ENCODE results near the gene FAM83E. TPM values are rescaled to one million over a fixed set of nuclear protein-coding genes. Genes with fewer than 3 reads are reported as not detected.

FAM83E gene
- total RNA-seq, 1 donor from 2014 or later = 0.64 TPM

GRCh38 chr19:48642862-48643261 is 28.0 kb upstream of the FAM83E start:
- Mint-ChIP-seq H3K27ac (ENCODE audit: unreplicated experiment) (peak overlapping the region; percentile 75), H3K36me3 (ENCODE audit: low read depth, unreplicated experiment) (peaks cover 8% of the 10 kb centered on the region), H3K9me3 (ENCODE audit: unreplicated experiment) (no peaks in the 10 kb centered on the region), H3K4me3 (ENCODE audit: unreplicated experiment) (no peak overlapping the region), H3K27me3 (ENCODE audit: unreplicated experiment) (peaks cover 16% of the 10 kb centered on the region), H3K4me1 (ENCODE audit: unreplicated experiment) (peaks cover 20% of the 10 kb centered on the region)
- no peak for DNase-seq (ENCODE audit: low spot score)
- no peak for TF ChIP-seq CTCF (IDR thresholded peaks at IDR 0.05; ENCODE audit: unreplicated experiment)

- no peak for DNase-seq (ENCODE audit: low spot score)
- TF ChIP-seq CTCF (IDR thresholded peaks at IDR 0.05; ENCODE audit: unreplicated experiment) = no peak
- H3K36me3 Mint-ChIP-seq (ENCODE audit: low read depth, unreplicated experiment) = peaks cover 8% of the 10 kb centered on the region
- no peaks in the 10 kb centered on the region for H3K9me3 Mint-ChIP-seq (ENCODE audit: unreplicated experiment)
- H3K4me3 Mint-ChIP-seq (ENCODE audit: unreplicated experiment) = no peak overlapping the region
- peaks cover 17% of the 10 kb centered on the region for H3K27me3 Mint-ChIP-seq (ENCODE audit: unreplicated experiment)
- peaks cover 20% of the 10 kb centered on the region for H3K4me1 Mint-ChIP-seq (ENCODE audit: unreplicated experiment)
- H3K27ac Mint-ChIP-seq (ENCODE audit: unreplicated experiment) = no peak overlapping the region
Measured at GRCh38 chr19:48641850-48642249, 27.0 kb upstream of the FAM83E start.

GRCh38 chr19:48639483-48640375 is 24.9 kb upstream of the FAM83E start:
- Mint-ChIP-seq H3K27me3 (ENCODE audit: unreplicated experiment) (peaks cover 18% of the 10 kb centered on the region), H3K4me1 (ENCODE audit: unreplicated experiment) (peaks cover 18% of the 10 kb centered on the region), H3K36me3 (ENCODE audit: low read depth, unreplicated experiment) (peaks cover 8% of the 10 kb centered on the region), H3K27ac (ENCODE audit: unreplicated experiment) (no peak overlapping the region), H3K9me3 (ENCODE audit: unreplicated experiment) (no peaks in the 10 kb centered on the region), H3K4me3 (ENCODE audit: unreplicated experiment) (no peak overlapping the region)
- no peak for DNase-seq (ENCODE audit: low spot score)
- no peak for TF ChIP-seq CTCF (IDR thresholded peaks at IDR 0.05; ENCODE audit: unreplicated experiment)

GRCh38 chr19:48638831-48639381 is 24.0 kb upstream of the FAM83E start:
- no peak for TF ChIP-seq CTCF (IDR thresholded peaks at IDR 0.05; ENCODE audit: unreplicated experiment)
- Mint-ChIP-seq H3K4me3 (ENCODE audit: unreplicated experiment) (no peak overlapping the region), H3K36me3 (ENCODE audit: low read depth, unreplicated experiment) (peaks cover 8% of the 10 kb centered on the region), H3K9me3 (ENCODE audit: unreplicated experiment) (no peaks in the 10 kb centered on the region), H3K27me3 (ENCODE audit: unreplicated experiment) (peaks cover 20% of the 10 kb centered on the region), H3K27ac (ENCODE audit: unreplicated experiment) (peak overlapping the region; percentile 84), H3K4me1 (ENCODE audit: unreplicated experiment) (peaks cover 21% of the 10 kb centered on the region)
- DNase-seq (ENCODE audit: low spot score) = no peak
